Thyroid gland (tissue), 4 donors: ENCODE data around the gene PPP1R12B. TPM values are rescaled to one million over a fixed set of nuclear protein-coding genes. Genes with fewer than 3 reads are reported as not detected.
"Not testable (repeated sequence)": the region's sequence is repeated elsewhere in the genome, so short reads cannot be mapped to it uniquely, and the experiment has no call there.

Experiments
- DNase-seq, 2 donors: peaks; one replicate each; pipeline ENCODE4 v3.0.0-alpha.2; 2019
- H3K27ac ChIP-seq, 3 donors: fragments of 200-600 bp; sonication (generic); 1 replicate in 2 of 3; 2 replicates in 1 of 3; pipeline ENCODE4 v1.5.1; 2016 to 2019; ENCODE audit warnings: mild to moderate bottlenecking in 1 of 3, moderate library complexity in 1 of 3
- H3K27me3 ChIP-seq: fragments of 200-600 bp; sonication (generic); one replicate; pipeline ENCODE4 v1.5.1; 2019
- H3K36me3 ChIP-seq, 2 donors: fragments of 200-600 bp; sonication (generic); one replicate each; pipeline ENCODE4 v1.5.1; 2016 to 2019
- H3K4me1 ChIP-seq, 2 donors: fragments of 200-600 bp; sonication (generic); one replicate each; pipeline ENCODE4 v1.5.1; 2017 to 2019
- H3K4me3 ChIP-seq, 3 donors: fragments of 200-600 bp; sonication (generic); replicated peaks in 1 of 3; 1 replicate in 2 of 3; 2 replicates in 1 of 3; pipeline ENCODE4 v1.5.1; 2016; ENCODE audit warnings: mild to moderate bottlenecking in 1 of 3
- H3K9me3 ChIP-seq: fragments of 200-600 bp; sonication (generic); one replicate; pipeline ENCODE4 v1.5.1; 2017
- POLR2A ChIP-seq, 2 donors: fragments of 450-650 bp; IDR thresholded peaks; one replicate each; pipeline ENCODE4 v1.6.1; 2017; ENCODE audit warnings: antibody characterized with exemption in 2 of 2, mild to moderate bottlenecking in 2 of 2, moderate library complexity in 1 of 2
- WGBS, 2 donors: methylation state at CpG; one replicate each; pipeline ENCODE4 v1.1.5; 2017; 5-methylcytosine and 5-hydroxymethylcytosine counted together
- intact Hi-C: fragments of 100-400 bp; cut with DNase I; formaldehyde crosslinking; loops from one replicate; pipeline ENCODE4 v1.15.1; 2023
- total RNA-seq, 4 donors: library from RNA; depleted of rRNA; stranded (reverse); fragments of >200 nt; gene quantifications; one replicate each; pipeline ENCODE4 v1.2.3, GENCODE V29; 2016
- TF ChIP-seq, protein P1 (sequence below), 6 experiments: fragments of 200-600 bp in 3 of 6; fragments of 450-650 bp in 3 of 6; sonication (generic) in 3 of 6; IDR thresholded peaks; one replicate each; pipeline ENCODE4 v1.5.1; 2016 to 2019; ENCODE audit warnings: antibody characterized with exemption in 6 of 6, mild to moderate bottlenecking in 2 of 6, inconsistent platforms in 1 of 6, moderate library complexity in 1 of 6

Gene PPP1R12B
- total RNA-seq, 4 donors from 2014 or later: 34.9 to 48.5 (median 41.3) TPM

DNA sequence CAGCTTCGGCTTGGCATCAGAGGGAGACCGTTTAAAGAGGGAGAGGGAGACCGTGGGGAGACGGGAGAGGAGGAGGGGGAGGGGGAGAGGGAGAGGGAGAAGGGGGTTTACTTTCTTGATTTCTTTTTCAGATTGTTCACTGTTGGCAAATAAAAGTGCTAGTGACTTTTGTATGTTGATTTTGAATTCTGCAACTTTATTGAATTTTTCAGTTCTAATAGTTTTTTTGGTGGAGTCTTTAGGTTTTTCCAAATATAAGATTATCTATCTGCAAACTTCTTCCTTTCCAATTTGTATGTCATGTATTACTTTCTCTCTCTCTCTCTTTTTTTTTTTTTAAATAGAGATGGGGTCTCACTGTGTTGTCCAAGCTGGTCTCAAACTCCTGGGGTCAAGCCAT lies 104.0 kb downstream of the PPP1R12B start:
- 80 to 83% methylated on average over 4 of the region's 4 CpGs for WGBS, 2 donors
- Histone ChIP-seq H3K4me3 (no peak overlapping the region), H3K36me3 (peaks cover 0 to 4% of the 10 kb centered on the region in 2 donors), H3K27me3 (no peaks in the 10 kb centered on the region), H3K4me1 (peaks cover 4 to 9% of the 10 kb centered on the region in 2 donors), H3K9me3 (no peaks in the 10 kb centered on the region), H3K27ac (no peak overlapping the region)
- intact Hi-C loops: no loop called here
- TF ChIP-seq, protein P1, sequence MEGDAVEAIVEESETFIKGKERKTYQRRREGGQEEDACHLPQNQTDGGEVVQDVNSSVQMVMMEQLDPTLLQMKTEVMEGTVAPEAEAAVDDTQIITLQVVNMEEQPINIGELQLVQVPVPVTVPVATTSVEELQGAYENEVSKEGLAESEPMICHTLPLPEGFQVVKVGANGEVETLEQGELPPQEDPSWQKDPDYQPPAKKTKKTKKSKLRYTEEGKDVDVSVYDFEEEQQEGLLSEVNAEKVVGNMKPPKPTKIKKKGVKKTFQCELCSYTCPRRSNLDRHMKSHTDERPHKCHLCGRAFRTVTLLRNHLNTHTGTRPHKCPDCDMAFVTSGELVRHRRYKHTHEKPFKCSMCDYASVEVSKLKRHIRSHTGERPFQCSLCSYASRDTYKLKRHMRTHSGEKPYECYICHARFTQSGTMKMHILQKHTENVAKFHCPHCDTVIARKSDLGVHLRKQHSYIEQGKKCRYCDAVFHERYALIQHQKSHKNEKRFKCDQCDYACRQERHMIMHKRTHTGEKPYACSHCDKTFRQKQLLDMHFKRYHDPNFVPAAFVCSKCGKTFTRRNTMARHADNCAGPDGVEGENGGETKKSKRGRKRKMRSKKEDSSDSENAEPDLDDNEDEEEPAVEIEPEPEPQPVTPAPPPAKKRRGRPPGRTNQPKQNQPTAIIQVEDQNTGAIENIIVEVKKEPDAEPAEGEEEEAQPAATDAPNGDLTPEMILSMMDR (IDR thresholded peaks at IDR 0.05): no peak
- no peak for TF ChIP-seq POLR2A (IDR thresholded peaks at IDR 0.05)
- no peak for DNase-seq

DNA sequence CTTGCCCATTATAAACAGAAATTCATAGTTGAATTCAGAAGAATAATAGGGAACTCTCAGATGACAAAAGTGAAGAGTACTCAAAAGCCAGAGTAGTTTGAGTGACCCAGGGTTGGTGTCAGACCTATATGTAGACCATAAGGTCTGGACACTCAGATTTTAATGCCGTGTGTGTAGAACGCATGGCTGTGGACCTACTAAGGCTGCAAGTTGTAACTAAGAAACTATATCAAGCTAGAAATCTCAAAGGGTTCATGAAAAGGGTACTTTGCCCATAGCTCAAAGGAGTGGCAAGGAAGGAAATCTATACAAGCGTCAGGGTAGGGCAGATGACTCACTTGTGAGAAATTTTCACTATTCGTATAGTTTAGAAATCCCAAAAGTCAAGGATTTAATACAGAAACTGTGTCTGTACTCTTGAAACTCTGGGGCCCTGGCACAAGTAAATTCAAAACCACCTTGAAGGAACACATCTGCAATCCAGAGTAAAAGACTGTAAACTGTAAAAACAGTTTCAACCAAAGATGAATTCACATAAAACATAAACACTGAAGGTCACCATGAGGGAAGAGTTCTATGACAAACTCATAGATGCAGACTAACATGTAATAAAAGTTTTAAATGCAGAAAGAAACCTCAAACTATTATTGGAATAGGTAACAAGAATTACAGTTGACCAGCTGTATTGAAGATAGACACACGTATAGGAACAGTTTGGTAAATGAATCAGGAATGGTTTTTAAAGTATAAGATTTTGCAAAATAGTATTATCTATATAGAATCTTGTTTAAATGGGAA lies 108.1 kb downstream of the PPP1R12B start:
- WGBS, 2 donors: 94 to 96% methylated on average over 5 of the region's 5 CpGs
- H3K27ac ChIP-seq, DNase-seq, H3K27me3 ChIP-seq, intact Hi-C loops, H3K4me1 ChIP-seq, H3K36me3 ChIP-seq, H3K4me3 ChIP-seq, H3K9me3 ChIP-seq: not testable (repeated sequence)

DNA sequence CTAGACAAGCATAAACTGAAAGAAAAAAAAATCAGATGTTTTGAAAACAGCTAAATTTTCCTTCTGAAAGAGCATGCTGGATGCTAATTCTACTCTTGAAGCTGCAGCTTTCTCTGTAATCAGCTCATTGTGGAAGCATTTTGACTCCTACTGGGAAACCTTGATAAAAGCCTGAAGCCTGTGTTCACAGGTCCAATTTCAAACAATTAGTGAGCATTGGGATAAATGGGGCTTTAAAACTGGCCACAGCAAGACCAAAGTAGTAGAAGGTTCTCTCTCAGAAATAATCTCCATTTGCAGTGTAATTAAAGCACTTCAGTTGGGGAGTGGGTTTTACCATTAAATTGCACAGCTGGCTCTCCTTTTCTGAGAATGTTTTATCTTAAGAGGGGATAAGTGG lies 110.2 kb downstream of the PPP1R12B start:
- intact Hi-C loops, H3K27ac ChIP-seq, H3K27me3 ChIP-seq, H3K9me3 ChIP-seq, H3K4me3 ChIP-seq, DNase-seq, H3K36me3 ChIP-seq: not testable (repeated sequence)
- H3K4me1 ChIP-seq: peaks cover 0 to 14% of the 10 kb centered on the region in 2 donors

DNA sequence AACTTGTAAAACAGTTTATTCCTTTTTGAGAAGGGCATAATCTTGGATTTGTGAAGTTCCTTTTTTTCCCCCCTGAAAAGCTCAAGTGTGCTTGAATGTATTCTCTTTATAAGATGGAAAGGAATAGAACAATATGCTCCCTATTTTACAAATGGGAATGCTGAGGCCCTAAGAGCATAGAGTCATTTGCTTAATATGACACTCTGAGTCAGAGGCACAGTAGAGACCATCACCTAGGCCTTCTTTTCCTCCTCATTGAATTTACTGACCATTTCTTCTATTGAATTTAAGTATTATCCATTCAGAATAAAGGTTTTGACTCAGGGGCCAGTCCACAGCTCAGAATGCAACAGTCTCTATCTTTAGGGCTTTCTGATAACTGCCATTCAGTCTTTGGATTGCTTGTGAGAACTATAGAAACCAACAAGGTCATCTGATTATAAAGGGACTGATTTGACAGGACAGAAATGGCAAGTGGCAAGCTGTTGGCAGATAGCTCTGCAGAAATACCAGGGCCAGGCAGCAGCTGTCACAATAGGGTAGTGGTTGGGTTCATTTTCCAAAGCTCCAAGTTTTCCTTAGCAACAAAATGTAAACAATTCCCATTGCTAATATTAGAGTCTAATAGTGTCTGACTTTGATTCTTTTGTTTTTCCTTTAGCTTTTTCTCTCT lies 111.1 kb downstream of the PPP1R12B start:
- H3K27ac ChIP-seq, H3K27me3 ChIP-seq, H3K36me3 ChIP-seq, H3K4me3 ChIP-seq, H3K9me3 ChIP-seq, DNase-seq, intact Hi-C loops: not testable (repeated sequence)
- peaks cover 0 to 14% of the 10 kb centered on the region in 2 donors for H3K4me1 ChIP-seq

DNA sequence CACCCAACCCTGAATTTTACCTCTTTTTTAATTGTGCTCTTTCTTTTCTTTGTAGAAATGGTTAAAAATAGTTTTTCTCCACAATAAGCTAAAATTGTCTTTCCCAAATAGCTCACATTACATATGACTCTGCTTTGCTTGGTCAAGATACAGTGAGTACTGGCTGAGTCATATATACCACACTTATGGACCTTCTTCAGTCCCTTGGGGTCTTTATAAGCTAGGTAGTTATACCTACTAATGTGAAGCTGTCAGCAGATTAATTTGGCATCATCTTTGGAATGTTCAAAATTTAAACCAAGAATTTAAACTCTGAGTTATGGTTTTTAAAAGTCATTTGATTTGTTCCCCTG lies 111.6 kb downstream of the PPP1R12B start:
- H3K36me3 ChIP-seq, intact Hi-C loops, H3K27ac ChIP-seq, H3K4me3 ChIP-seq, DNase-seq, H3K9me3 ChIP-seq, H3K27me3 ChIP-seq: not testable (repeated sequence)
- H3K4me1 ChIP-seq: peaks cover 0 to 14% of the 10 kb centered on the region in 2 donors

DNA sequence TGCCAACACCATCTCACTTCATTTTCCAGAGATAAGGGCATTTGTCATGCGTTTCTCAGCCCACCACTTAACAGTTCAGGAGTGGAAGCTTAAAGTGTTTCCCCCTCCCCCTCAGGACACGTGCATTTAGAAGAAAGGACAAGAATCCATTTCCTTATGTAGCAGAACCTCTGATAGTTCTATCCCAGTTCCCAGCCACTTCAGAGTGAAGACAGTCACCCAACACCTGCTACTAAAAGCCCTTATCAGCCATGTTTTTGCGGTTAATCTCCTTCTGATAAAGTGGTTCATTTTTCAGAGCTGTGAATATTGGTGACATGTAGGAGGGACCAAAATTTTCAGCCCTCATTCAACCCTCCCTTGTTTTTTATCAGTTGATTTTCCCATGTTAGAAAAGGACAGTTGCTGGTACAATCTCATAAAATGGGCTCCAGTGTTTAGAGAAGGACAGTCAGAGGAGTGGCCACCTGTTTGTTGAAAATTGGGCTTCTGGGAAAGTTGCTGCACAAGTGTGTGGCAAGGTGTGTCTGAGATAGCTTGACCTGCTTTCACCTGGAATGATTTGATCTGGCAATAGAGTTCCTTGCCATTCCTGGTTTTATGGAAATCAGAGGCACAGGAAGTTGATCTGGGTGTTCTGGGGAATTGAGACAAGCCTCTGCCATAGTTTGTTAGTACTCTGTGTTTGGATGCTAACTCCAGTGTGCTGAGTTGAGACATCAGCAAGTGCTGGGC lies 114.0 kb downstream of the PPP1R12B start:
- Histone ChIP-seq H3K4me1 (peaks cover 0 to 14% of the 10 kb centered on the region in 2 donors), H3K27ac (peak overlapping the region in 2 of 3 donors; percentile 36 to 40), H3K27me3 (no peaks in the 10 kb centered on the region), H3K36me3 (no peaks in the 10 kb centered on the region), H3K9me3 (no peaks in the 10 kb centered on the region), H3K4me3 (no peak overlapping the region)
- DNase-seq: no peak
- WGBS, 2 donors: 61 to 69% methylated on average over 3 of the region's 3 CpGs
- intact Hi-C loops: no loop called here
- TF ChIP-seq, protein P1 (IDR thresholded peaks at IDR 0.05): no peak
- no peak for TF ChIP-seq POLR2A (IDR thresholded peaks at IDR 0.05)
